ENCODE results near the gene CPPED1. TPM values are rescaled to one million over a fixed set of nuclear protein-coding genes. Genes with fewer than 3 reads are reported as not detected.

CPPED1 gene
- total RNA-seq, 1 donor: 11.1 TPM

DNA sequence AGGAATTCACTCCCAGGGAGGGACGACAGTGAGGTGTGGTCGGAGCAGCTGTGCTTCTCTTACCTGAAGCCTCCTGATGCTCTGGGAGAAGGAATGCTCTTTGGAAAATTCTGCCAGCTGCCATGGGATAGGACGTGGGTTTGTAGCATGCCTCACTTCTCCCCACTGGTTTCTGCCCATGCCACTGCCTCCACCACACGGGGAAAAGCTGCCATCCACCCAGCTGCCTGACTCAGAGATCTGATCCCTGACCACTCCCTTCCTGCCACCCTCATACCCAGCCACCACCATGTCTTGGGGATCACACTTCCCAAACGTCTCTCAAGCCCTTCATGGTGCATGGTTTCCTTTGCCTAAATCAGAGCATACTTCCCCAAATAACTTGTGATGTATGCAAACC, 80.0 kb downstream of the CPPED1 start:
- no peak for DNase-seq (ENCODE audit: low read depth)
- no peak overlapping the region for H3K4me3 ChIP-seq (ENCODE audit: low read depth, low read length)
- TF ChIP-seq, protein P1, sequence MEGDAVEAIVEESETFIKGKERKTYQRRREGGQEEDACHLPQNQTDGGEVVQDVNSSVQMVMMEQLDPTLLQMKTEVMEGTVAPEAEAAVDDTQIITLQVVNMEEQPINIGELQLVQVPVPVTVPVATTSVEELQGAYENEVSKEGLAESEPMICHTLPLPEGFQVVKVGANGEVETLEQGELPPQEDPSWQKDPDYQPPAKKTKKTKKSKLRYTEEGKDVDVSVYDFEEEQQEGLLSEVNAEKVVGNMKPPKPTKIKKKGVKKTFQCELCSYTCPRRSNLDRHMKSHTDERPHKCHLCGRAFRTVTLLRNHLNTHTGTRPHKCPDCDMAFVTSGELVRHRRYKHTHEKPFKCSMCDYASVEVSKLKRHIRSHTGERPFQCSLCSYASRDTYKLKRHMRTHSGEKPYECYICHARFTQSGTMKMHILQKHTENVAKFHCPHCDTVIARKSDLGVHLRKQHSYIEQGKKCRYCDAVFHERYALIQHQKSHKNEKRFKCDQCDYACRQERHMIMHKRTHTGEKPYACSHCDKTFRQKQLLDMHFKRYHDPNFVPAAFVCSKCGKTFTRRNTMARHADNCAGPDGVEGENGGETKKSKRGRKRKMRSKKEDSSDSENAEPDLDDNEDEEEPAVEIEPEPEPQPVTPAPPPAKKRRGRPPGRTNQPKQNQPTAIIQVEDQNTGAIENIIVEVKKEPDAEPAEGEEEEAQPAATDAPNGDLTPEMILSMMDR (IDR thresholded peaks at IDR 0.05; ENCODE audit: insufficient read depth, low read length): no peak

DNA sequence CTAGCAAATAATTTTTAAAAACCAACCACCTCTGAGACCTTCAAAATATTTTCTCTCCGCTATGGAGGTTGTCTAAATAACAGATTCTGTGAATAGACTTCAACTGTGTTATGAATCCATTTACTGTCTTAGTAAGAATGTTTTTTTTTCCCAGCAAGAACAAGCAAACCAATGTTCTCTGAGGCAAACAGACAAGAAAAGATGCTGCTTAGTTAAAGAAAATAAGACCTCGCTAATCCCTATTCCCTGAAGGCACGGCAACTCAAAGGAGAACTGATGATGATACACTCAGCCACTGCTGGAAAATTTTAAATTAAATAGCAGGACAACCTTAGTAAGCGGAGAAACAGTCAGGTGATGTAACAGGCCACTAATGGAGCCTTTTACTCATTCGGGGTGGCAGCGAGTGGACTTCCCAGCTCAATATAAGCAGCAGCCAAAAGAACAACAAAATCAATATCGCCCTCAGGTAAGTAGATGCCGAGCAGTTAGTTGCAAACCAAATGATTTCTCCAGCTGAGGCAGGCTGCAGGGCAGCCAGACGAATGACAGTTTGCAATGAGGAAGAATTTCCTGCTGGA, 81.8 kb downstream of the CPPED1 start:
- DNase-seq (ENCODE audit: low read depth): no peak
- TF ChIP-seq, protein P1 (IDR thresholded peaks at IDR 0.05; ENCODE audit: insufficient read depth, low read length): no peak
- H3K4me3 ChIP-seq (ENCODE audit: low read depth, low read length): no peak overlapping the region

DNA sequence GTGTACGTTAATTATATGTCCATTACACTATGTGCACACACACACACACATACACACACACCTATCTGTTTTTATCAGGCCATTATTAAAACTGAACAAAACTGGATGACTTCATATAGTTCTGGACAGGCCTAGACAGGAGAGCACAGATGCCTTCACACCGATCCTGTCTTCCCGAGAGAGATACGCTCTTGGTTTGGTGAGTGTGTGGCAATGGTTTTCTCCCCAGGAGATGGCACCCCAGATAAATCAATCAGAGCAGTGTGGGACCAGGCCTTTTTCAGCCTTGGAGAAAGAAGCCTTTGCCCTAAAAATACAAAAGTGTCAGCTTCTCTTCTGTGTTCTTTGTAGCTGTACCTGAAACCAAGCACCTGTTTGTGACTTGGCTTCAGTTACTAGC, 83.7 kb downstream of the CPPED1 start:
- TF ChIP-seq, protein P1 (IDR thresholded peaks at IDR 0.05; ENCODE audit: insufficient read depth, low read length): no peak
- H3K4me3 ChIP-seq (ENCODE audit: low read depth, low read length): no peak overlapping the region
- DNase-seq (ENCODE audit: low read depth): no peak

DNA sequence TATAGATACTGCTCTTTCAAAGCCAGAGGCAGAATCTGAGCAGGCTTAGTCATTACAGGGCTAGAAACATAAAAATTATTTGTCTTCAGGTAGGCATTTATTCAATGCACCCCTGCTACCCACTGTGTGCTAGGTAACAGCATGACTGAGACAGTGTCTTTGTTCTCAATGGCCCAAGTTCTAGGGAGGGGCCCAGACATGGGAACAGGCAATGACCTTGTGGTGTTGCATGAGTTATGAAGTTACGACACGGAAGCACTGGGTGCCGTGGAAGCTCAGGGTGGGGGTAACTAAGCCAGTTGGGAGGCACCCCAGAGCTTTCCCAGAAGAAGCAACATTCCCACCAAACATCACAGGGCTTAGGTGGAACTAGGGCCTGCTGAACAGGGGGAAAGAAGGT, 87.0 kb downstream of the CPPED1 start:
- no peak overlapping the region for H3K4me3 ChIP-seq (ENCODE audit: low read depth, low read length)
- TF ChIP-seq, protein P1 (IDR thresholded peaks at IDR 0.05; ENCODE audit: insufficient read depth, low read length): no peak
- DNase-seq (ENCODE audit: low read depth): no peak

DNA sequence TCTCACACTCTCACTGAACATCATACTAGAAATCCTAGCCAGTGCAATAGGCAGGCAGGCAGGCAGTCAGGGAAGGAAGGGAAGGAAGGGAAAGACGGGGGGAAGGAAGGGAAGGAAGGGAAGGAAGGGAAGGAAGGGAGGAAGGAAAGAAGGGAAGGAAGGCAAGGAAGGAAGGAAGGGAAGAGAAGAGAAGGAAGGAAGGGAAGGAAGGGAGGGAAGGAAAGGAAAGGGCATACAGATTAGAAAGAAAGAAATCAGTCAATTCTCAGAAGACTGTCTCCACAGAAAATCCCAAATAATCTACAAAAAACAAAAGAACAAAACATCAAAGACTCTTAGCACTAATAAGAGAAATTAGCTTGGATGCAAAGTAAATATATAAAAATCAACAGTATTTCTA, 93.9 kb downstream of the CPPED1 start:
- no peak for DNase-seq (ENCODE audit: low read depth)
- H3K4me3 ChIP-seq (ENCODE audit: low read depth, low read length): no peak overlapping the region
- TF ChIP-seq, protein P1 (IDR thresholded peaks at IDR 0.05; ENCODE audit: insufficient read depth, low read length): no peak

DNA sequence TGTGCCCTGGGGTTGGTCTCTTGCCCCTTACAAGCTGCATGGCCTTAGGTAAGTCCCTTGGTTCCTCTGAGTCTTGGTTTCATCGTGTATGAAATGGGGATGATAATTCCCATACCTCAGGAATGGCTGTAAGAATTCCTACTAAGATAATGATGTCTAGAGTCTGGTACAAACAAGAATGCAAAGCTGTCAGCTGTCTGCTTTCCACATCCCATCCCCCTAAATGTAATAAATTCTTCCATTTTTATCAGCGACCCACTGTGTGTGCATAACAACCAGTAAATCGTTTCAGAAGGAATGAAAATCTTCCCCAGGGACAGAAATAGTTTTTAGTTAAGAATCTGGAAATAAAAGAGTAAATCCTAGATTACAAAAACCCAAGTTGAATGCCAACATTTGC, 95.4 kb downstream of the CPPED1 start:
- no peak for DNase-seq (ENCODE audit: low read depth)
- no peak overlapping the region for H3K4me3 ChIP-seq (ENCODE audit: low read depth, low read length)
- TF ChIP-seq, protein P1 (IDR thresholded peaks at IDR 0.05; ENCODE audit: insufficient read depth, low read length): no peak

DNA sequence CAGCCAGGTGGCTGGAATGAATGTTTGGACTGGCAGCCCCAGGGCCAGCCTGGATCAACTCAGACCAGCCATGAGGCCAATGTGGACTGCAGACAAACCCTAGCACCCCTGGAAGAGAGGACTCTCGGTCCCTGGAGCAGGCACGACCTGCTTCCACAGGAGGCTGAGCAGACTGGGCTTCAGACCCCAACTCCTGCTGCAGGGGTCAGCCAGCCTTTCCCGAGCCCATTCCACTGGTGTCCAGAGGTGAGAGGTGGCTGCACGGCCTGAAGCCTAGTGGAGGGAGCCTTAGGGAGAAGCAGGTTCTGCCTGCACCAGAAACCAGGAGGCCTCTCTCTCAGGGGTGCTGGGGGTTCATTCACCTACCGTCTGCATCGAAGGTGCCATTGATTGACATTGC, 97.1 kb downstream of the CPPED1 start:
- H3K4me3 ChIP-seq (ENCODE audit: low read depth, low read length): no peak overlapping the region
- TF ChIP-seq, protein P1 (IDR thresholded peaks at IDR 0.05; ENCODE audit: insufficient read depth, low read length): no peak
- no peak for DNase-seq (ENCODE audit: low read depth)

Data from fibroblast of the aortic adventitia (primary cell).